HepG2 (cell line): ENCODE results near the gene DPP6. TPM values are rescaled to one million over a fixed set of nuclear protein-coding genes. Genes with fewer than 3 reads are reported as not detected.

Experiments
- ATAC-seq: fragments of 200-7000 bp; cut with Tn5 transposase; 3 replicates; pipeline ENCODE4 v1.9.1; 2020; ENCODE audit warnings: mild to moderate bottlenecking, moderate library complexity
- BruUV-seq: library from RNA; stranded (reverse); fragments of 400-500 nt; replicated peaks from 2 replicates; lab custom pipeline; 2021; lab: Mats Ljungman, UMichigan
- CTCF ChIA-PET: fragments of 300-600 bp; formaldehyde crosslinking; extraction: SDS; loops from one replicate; lab custom pipeline; 2021; ENCODE audit warnings: low total read pairs, inconsistent platforms, low intra/inter-chr PET ratio; lab: Yijun Ruan, JAX
- POLR2A ChIA-PET: fragments of 350-600 bp; sonication (Branson Sonifier 250); formaldehyde crosslinking; loops from one replicate; lab custom pipeline; 2020; ENCODE audit warnings: antibody characterized with exemption, inconsistent platforms; lab: Yijun Ruan, JAX
- DNase-seq: peaks from one replicate; pipeline ENCODE4 v3.0.0-alpha.2; 2015; ENCODE audit warnings: low spot score
- FAIRE-seq: peaks from 3 replicates; lab custom pipeline; 2011; peaks lifted over from hg19 to GRCh38; lab: Jason Lieb, UNC
- H2AFZ ChIP-seq: one replicate; pipeline ENCODE4 v1.6.1; 2011; ENCODE audit warnings: low read length, inconsistent platforms
- H3K27ac ChIP-seq: fragments of 300-600 bp; 3 replicates; pipeline ENCODE4 v1.8.0; 2011; ENCODE audit warnings: mixed run types, mild to moderate bottlenecking, mixed read lengths, low read length, inconsistent platforms; ENCODE audit not compliant: insufficient read depth; ENCODE audit errors: extremely low read length
- H3K27me3 ChIP-seq, 2 experiments: fragments of 200-600 bp in 1 of 2; 2 replicates in 1 of 2; 3 replicates in 1 of 2; pipeline versions ENCODE4 v1.6.0 to v1.8.0; 2011; ENCODE audit warnings: low read length in 2 of 2, mild to moderate bottlenecking in 2 of 2, moderate library complexity in 2 of 2, inconsistent platforms in 1 of 2; ENCODE audit not compliant: insufficient read depth in 2 of 2, control insufficient read depth in 1 of 2
- H3K36me3 ChIP-seq, 2 experiments: fragments of 200-600 bp in 1 of 2; replicated peaks in 1 of 2; 2 replicates in 1 of 2; 3 replicates in 1 of 2; pipeline versions ENCODE4 v1.5.1 to v1.8.0; 2011; ENCODE audit warnings: low read length in 2 of 2, inconsistent platforms in 1 of 2; ENCODE audit not compliant: insufficient read depth in 2 of 2, control insufficient read depth in 1 of 2
- H3K4me1 ChIP-seq: 2 replicates; pipeline ENCODE4 v1.5.1; 2012; ENCODE audit warnings: low read length, inconsistent platforms; ENCODE audit not compliant: insufficient read depth
- H3K4me2 ChIP-seq: 2 replicates; pipeline ENCODE4 v1.6.0; 2011; ENCODE audit warnings: low read depth, low read length, inconsistent platforms
- H3K4me3 ChIP-seq, 3 experiments: fragments of 200-600 bp in 1 of 3; sonication (generic), shearing (Covaris generic) in 1 of 3; replicated peaks in 1 of 3; 2 replicates each; pipeline ENCODE4 v1.5.1; 2011 to 2016; ENCODE audit warnings: low read length in 3 of 3, inconsistent platforms in 2 of 3, low read depth in 2 of 3, mild to moderate bottlenecking in 2 of 3, control low read depth in 1 of 3, mixed read lengths in 1 of 3; ENCODE audit not compliant: insufficient read depth in 1 of 3
- H3K79me2 ChIP-seq: one replicate; pipeline ENCODE4 v1.6.1; 2011; ENCODE audit warnings: low read length, inconsistent platforms; ENCODE audit not compliant: insufficient read depth
- H3K9ac ChIP-seq: 2 replicates; pipeline ENCODE4 v1.6.0; 2011; ENCODE audit warnings: mild to moderate bottlenecking, low read depth, low read length, inconsistent platforms; ENCODE audit not compliant: insufficient read depth
- H3K9me3 ChIP-seq: 2 replicates; pipeline ENCODE4 v1.5.1; 2012; ENCODE audit warnings: mild to moderate bottlenecking, low read length
- H4K20me1 ChIP-seq: 2 replicates; pipeline ENCODE4 v1.6.0; 2011; ENCODE audit warnings: inconsistent platforms, mild to moderate bottlenecking, low read length, moderate library complexity; ENCODE audit not compliant: insufficient read depth
- ARID2 ChIP-seq: sonication (generic); formaldehyde crosslinking; IDR thresholded peaks from 2 replicates; pipeline ENCODE4 v1.8.1; 2022; ENCODE audit warnings: mild to moderate bottlenecking, missing genetic modification reagents, borderline replicate concordance
- E2F5 ChIP-seq: sonication (generic); formaldehyde crosslinking; conservative IDR thresholded peaks from 2 replicates; pipeline ENCODE4 v1.4.0; 2020; ENCODE audit warnings: missing genetic modification reagents
- IRX3 ChIP-seq: sonication (generic); formaldehyde crosslinking; IDR thresholded peaks from 2 replicates; pipeline ENCODE4 v1.8.1; 2023; ENCODE audit warnings: mild to moderate bottlenecking, low read depth, missing genetic modification reagents, borderline replicate concordance
- RAD21 ChIP-seq: fragments of 450-650 bp; formaldehyde crosslinking; IDR thresholded peaks from 2 replicates; pipeline ENCODE4 v1.5.0; 2020; ENCODE audit warnings: mild to moderate bottlenecking
- ZNF383 ChIP-seq: sonication (generic); formaldehyde crosslinking; IDR thresholded peaks from 2 replicates; pipeline ENCODE4 v1.4.0; 2020; ENCODE audit warnings: missing genetic modification reagents, mild to moderate bottlenecking, borderline replicate concordance
- WGBS: methylation state at CpG from one replicate; pipeline ENCODE4 v1.1.6; 2017; ENCODE audit warnings: low lambda C conversion rate; 5-methylcytosine and 5-hydroxymethylcytosine counted together
- in situ Hi-C: cut with HindIII; loops from 2 replicates; pipeline ENCODE4 v1.10.0; 2017; ENCODE audit warnings: low pct_unique_long_range_greater_than_20kb; ENCODE audit not compliant: extremely low pct_ligation_motif_present
- intact Hi-C: fragments of 100-400 bp; cut with micrococcal nuclease; formaldehyde crosslinking; loops from one replicate; pipeline ENCODE4 v1.10.0; 2022; ENCODE audit not compliant: unreplicated experiment
- polyA plus RNA-seq, 8 experiments: library from polyadenylated mRNA; depleted of rRNA in 3 of 8; stranded (reverse) in 7 of 8; unstranded in 1 of 8; fragments of >200 nt; fragmentation: Illumina TruSeq in 4 of 8; extraction: Trizol in 4 of 8; gene quantifications; 2 replicates each; pipeline versions ENCODE4 v1.2.1 to v1.2.3, GENCODE V29; 2011 to 2016; ENCODE audit warnings: low read depth in 4 of 8, missing spikeins in 1 of 8, mixed read lengths in 1 of 8; ENCODE audit not compliant: insufficient read depth in 1 of 8
- total RNA-seq, 5 experiments: library from RNA; depleted of rRNA; stranded (reverse); fragments of >200 nt; fragmentation: Illumina TruSeq; extraction: Trizol; gene quantifications; 2 replicates each; pipeline ENCODE4 v1.2.3, GENCODE V29; 2016; ENCODE audit warnings: low read depth in 1 of 5
- TF ChIP-seq, protein P1 (sequence below): sonication (generic); formaldehyde crosslinking; IDR thresholded peaks from 2 replicates; pipeline ENCODE4 v1.4.0; 2020; ENCODE audit warnings: mild to moderate bottlenecking, missing genetic modification reagents

The DPP6 gene
- total and polyA plus RNA-seq, 2 of the 13 experiments (the other 11 are each of a cell fraction or from before 2014, with no cell fraction given): not detected

DNA sequence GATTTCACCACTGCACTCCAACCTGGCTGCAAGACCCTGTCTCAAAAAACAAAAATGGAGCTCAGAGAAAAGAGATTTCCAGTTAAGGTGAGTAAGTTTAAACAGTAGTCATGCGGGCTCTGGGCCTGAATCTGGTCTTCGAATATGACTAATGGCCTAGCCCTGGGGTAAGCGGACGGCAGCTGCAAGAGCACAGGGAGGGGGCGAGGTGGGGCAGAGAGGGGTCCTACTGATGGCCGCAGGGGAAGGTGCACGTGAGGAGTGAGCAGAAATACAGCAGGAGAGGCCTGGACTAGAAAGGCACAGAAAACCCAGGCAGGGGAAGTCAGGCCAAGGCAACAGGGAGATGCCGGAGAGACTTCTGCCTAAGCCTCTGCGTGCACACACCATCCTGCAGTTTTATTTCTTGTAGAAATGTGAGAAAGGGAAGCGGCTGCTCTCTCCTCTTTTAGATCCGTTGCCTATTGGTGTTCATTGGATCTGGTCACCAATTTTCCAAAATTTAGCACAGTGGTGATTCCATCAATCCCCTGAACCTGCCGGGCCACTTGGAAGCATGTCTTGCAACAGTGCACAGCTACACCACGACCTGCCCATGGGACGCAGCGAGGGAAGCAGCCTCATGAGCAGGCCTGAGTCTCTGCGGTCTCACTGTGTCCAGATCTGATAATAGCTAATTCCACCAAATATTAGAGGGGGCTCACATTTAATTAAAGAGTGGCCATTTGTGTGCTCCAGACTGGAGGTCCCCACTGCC is 811.7 kb downstream of the DPP6 start:
- Histone ChIP-seq H2AFZ (no peak overlapping the region), H3K9ac (no peak overlapping the region), H3K9me3 (no peaks in the 10 kb centered on the region), H3K4me2 (no peak overlapping the region), H3K79me2 (no peaks in the 10 kb centered on the region), H4K20me1 (no peaks in the 10 kb centered on the region; the same call in 1 of the 2 replicates), H3K27ac (no peak overlapping the region), H3K27me3 (peaks cover 3 to 64% of the 10 kb centered on the region in 2 experiments; a peak in 3 of 5 replicates), H3K36me3 (no peaks in the 10 kb centered on the region), H3K4me3 (no peak overlapping the region), H3K4me1 (no peaks in the 10 kb centered on the region)
- 29% methylated on average over 16 of the region's 16 CpGs for whole genome bisulfite sequencing
- DNase-seq (no peak), ATAC-seq (no peak), FAIRE-seq (no peak)
- in situ Hi-C loops: no loop called here
- ChIA-PET CTCF (no interaction called here), POLR2A (no interaction called here)
- TF ChIP-seq, protein P1, sequence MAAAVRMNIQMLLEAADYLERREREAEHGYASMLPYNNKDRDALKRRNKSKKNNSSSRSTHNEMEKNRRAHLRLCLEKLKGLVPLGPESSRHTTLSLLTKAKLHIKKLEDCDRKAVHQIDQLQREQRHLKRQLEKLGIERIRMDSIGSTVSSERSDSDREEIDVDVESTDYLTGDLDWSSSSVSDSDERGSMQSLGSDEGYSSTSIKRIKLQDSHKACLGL (CRISPR knock-in tag): no peak
- TF ChIP-seq ARID2 (CRISPR knock-in tag) (no peak), IRX3 (CRISPR knock-in tag) (no peak), RAD21 (CRISPR knock-in tag) (no peak), ZNF383 (CRISPR knock-in tag) (no peak), E2F5 (CRISPR knock-in tag) (no peak)
- intact Hi-C loops: no loop called here
- BruUV-seq: no TSS peak
